GM18907 (cell line): ENCODE results near the gene WDR5.
"Not testable (repeated sequence)": the region's sequence is repeated elsewhere in the genome, so short reads cannot be mapped to it uniquely, and the experiment has no call there.

ENCODE experiments used
- ATAC-seq: cut with Tn5 transposase; IDR thresholded peaks from one replicate; pipeline ENCODE4 v1.9.1; 2021; ENCODE audit warnings: mild to moderate bottlenecking, moderate library complexity; ENCODE audit not compliant: unreplicated experiment

Gene WDR5

DNA sequence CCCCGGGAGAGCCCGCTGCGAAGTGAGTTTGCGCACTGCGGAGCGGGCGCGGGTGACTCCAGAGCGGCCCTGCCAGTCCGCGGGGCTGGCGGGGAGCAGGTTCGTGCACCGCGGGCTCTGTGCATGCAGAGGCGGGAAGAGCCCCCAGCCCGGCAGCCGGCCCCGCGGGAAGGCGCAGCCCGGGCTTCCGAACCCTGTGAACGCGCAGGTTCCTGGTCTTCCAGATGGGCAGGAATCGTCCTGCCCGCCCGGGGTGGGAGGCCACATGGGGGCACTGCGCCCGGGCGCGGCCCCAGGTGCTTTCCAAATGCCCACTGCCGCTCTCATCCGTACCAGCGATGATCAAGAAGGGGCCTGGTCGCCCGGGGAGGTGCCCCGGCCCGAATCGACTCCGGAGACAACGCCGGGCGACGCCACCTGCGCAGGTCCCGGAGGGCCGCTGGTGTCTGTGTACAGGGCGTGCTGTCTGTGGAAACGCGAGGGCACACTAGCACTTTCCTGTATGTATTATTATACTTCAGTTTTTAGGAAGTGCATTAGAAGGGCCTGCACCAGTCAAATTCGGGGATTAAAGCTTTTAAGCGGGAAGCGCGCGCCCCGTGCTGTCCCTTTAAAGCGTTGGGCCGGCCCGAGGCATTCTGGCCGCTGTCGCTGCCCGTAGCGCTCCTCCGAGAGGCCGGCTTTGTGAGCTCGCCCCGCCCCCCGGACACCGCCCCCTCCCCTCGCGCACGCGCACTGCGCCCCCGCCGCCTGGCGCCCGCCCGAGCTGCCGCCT, at the start of gene WDR5:
Gene WDR5, plus strand, starts transcription at position 740 of the 775 bp plus-strand sequence. CDS start 3,796 bp downstream, outside the sequence.
- ATAC-seq = peak; percentile 63

DNA sequence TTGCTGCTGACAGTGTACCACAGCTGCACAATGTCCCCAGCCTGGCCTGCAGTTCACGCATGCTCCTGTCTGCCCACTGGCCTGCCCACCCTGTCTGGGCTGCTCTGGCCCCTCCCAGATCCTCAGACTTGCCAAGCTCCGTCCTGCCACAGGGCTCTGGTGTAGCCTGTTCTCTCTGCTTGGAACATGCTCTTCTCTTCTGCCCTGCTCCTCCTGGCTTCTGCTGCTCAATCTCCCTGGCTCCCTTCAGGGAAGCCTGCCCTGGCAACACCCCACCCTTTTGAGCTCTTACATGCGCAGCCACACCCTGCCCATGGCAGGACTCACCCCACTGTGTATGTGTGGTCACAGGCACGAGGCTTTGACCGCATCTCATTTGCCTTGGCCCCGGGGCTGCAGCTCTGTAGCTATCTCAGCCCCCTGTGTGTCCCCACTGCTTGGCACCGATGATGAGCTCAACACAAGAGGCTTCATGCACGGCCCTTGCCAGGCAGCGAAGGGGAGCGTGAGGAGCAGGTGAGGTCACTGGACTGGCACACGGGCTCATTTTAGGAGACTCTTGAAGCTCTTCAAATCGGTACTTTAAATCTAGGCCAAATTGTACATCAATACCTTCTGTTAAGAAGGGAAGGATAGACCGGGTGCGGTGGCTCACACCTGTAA, 47.7 kb upstream of the WDR5 start:
- ATAC-seq = no peak

GRCh38 chr9:134089972-134090371, 45.9 kb upstream of the WDR5 start:
- no peak for ATAC-seq

GRCh38 chr9:134099123-134099761, 36.6 kb upstream of the WDR5 start:
- no peak for ATAC-seq

- ATAC-seq = no peak
These were observed 35.8 kb upstream of the WDR5 start for GRCh38 chr9:134100040-134100439.

DNA sequence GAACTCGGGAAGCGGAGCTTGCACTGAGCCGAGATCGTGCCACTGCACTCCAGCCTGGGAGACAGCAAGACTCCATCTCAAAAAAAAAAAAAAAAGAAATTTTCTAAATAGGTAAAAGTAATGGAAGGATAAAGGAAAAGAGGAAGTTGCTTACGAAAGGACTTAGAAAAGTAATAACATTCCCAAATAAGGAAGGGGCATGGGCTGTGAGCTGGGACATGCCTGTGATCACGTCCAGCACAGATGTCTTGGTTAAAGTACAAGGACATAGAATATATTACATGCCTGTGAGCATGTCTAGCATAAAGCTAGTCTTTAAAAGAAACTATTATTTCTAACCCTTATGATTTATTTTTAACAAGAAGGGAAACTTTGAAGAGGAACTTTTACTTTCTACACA, 34.7 kb upstream of the WDR5 start:
- not testable (repeated sequence) for ATAC-seq

DNA sequence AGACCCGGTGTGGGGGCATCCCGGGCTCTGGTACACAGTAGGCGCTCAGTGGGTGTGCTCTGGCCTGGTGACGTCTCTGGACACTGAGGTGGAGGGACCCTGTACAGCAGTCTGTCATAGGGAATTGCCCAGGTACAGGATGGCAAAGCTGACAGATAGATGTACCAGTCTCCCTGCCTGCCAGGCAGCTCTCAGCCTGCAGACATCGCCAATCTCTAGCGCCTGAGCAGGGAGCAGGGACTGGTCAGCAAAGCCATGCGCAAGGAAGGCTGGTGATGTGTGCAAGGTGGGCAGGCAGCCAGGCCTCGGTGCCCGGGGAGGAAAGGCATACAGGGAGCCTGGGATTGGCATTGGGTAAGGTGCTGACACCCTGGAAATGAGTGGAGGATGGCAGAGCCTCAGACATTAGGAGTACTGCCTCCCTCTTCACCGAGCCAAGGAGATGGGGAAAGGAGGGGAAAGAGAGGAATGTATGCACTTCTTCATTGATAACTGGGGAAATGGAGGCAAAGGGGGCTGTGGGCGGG, 34.2 kb upstream of the WDR5 start:
- ATAC-seq = no peak

DNA sequence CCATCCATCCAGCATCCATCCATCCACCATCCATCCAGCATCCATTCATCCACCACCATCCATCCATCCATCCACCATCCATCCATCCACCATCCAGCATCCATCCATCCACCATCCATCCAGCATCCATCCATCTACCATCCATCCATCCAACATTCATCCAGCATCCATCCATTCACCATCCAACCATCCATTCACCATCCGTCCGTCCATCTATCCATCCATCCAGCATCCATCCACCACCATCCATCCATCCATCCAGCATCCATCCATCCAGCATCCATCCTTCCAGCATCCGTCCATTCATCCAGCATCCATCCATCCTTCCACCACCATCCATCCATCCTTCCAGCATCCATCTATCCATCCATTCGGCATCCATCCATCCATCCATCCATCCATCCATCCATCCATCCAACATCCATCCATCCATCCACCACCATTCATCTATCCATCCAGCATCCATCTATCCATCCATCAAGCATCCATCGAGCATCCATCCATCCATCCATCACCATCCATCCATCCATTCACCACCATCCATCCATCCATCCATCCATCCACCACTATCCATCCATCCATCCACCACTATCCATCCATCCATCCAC, 32.4 kb upstream of the WDR5 start:
- ATAC-seq = no peak

GRCh38 chr9:134111064-134111463, 24.8 kb upstream of the WDR5 start:
- ATAC-seq = no peak

DNA sequence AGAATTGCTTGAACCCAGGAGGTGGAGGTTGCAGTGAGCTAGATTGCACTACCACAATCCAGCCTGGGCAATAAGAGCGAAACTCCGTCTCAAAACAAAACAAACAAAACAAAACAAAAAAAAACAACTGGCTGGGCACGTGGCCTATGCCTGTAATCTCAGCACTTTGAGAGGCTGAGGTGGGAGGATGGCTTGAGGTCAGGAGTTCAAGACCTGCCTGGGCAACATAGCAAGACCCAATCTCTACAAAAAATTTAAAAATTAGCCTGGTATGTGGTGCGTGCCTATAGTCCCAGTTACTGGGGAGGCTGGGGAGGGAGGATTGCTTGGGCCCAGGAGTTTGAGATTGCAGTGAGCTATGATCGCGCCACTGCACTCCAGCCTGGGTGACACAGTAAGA, 23.3 kb upstream of the WDR5 start:
- ATAC-seq = no peak

- ATAC-seq = not testable (repeated sequence)
These were observed 16.9 kb upstream of the WDR5 start for GRCh38 chr9:134118972-134119371.

GRCh38 chr9:134123764-134124128, 12.1 kb upstream of the WDR5 start:
- no peak for ATAC-seq

DNA sequence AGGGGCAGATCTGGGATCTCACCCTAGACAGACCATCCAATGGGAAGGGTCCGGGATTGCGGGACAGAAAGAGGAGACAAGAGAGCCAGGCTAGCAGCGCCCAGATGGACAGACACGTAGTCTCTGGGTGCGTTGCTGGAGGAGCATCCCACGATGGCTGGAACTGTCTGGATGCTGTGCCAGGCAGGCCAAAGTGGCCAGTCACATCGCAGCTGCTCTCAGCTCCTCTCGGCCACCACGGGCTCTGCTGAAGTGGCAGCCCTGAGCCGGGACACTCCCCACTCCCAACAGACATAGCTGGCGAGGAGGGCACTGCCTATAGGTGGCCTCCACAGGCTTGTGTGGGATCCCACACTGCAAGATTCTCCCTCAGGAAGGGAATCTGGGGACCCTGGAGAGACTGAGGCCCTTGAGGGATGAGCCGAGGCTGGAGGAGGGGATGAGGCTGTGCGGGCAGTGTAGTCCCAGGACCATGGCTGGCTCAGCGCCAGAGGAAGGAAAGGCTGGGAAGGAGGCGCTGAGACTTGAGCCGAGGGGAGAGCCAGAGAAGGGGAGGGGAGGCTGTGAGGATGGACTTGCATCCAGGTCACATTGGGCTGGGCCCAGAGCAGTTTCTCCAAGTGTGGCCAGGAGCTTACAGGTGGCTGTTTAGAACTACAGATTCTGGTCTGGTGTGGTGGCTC, 10.3 kb upstream of the WDR5 start:
- ATAC-seq = no peak

GRCh38 chr9:134126373-134126772, 9.5 kb upstream of the WDR5 start:
- no peak for ATAC-seq

- ATAC-seq = no peak
These were observed 8.8 kb upstream of the WDR5 start for GRCh38 chr9:134127065-134127580.

- no peak for ATAC-seq
These were observed 8.3 kb upstream of the WDR5 start for GRCh38 chr9:134127616-134128015.

GRCh38 chr9:134128727-134129679, 6.9 kb upstream of the WDR5 start:
- no peak for ATAC-seq

GRCh38 chr9:134130503-134131375, 5.1 kb upstream of the WDR5 start:
- ATAC-seq = no peak
